T-helper 1 cell treated with Interleukin-12 subunit alpha and Interleukin-12 subunit beta and Interleukin-4 antibody, amounts not matched to agents 30 ng/mL and 1 ng/mL, for 36 hours (primary cell): ENCODE measurements around the gene PCYOX1L. TPM values are rescaled to one million over a fixed set of nuclear protein-coding genes. Genes with fewer than 3 reads are reported as not detected.

Source experiments
- intact Hi-C: fragments of 100-400 bp; cut with micrococcal nuclease; formaldehyde crosslinking; loops from one replicate; pipeline ENCODE4 v1.15.1; 2024
- total RNA-seq: library from RNA; stranded (reverse); gene quantifications from 2 replicates; pipeline ENCODE4 v1.2.3, GENCODE V29; 2022

PCYOX1L gene
- total RNA-seq, 1 donor from 2014 or later = 28.8 TPM

DNA sequence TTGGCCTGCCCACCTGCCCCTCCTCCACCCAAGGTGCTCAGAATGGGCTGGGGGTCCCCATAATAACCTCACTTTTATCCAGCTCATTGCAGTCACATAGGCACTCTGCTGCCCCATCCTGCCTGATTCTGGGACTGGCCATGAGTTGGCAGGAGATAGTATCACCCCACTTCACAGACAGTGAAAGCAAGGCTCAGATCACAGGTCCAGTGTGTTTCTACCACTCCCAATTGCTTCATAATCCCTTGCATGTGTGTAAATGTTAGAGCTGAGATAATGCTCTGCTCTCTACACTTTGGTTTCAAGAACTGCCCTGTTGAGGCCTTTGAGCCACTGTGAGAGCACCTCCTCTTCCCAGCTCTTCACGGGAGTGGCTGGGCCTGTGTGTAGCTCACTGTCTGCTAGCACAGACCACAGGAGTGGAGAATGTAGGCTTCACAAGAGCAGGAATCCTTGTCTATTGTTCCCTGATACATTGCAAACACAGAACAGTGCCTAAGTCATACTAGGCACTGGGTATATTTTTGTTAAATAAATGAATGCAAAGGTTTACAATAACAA, 8.4 kb downstream of the PCYOX1L start:
- intact Hi-C loops = no loop called here

DNA sequence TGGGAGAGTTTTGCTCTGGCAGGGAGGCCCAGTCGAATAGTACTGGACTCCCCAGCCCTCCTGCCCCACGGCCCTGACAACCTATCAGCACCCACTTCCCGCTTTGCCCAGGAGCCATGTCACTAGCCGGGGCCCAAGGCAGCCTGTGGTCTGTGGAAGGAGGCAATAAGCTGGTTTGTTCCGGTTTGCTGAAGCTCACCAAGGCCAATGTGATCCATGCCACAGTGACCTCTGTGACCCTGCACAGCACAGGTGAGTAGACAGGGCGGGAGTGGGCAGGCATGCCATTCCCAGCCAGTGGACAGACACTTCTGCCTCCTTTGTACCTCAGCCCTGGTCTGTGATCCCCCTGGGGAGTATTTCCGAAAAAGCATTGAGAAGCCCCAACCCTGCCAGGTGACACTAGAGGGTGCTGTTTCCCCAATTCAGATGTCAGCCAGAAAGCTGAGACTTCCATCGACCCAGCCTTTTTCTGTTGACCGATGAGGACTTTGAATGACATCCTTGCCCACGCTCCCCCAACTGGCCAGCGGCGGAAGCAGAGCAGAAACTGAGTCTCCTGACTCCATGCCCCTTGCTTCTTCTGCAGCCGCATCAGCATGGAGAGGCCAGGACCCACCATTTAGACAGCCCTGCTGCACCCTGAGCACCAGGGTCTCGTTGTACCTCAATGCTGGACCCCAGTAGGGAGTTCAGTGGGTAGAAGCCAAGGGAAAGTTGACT, 9.6 kb downstream of the PCYOX1L start:
- intact Hi-C loops = loop anchor here (1.0 kb wide), 3 partner anchors 50 to 197 kb away; no protein-coding TSS in a partner anchor

DNA sequence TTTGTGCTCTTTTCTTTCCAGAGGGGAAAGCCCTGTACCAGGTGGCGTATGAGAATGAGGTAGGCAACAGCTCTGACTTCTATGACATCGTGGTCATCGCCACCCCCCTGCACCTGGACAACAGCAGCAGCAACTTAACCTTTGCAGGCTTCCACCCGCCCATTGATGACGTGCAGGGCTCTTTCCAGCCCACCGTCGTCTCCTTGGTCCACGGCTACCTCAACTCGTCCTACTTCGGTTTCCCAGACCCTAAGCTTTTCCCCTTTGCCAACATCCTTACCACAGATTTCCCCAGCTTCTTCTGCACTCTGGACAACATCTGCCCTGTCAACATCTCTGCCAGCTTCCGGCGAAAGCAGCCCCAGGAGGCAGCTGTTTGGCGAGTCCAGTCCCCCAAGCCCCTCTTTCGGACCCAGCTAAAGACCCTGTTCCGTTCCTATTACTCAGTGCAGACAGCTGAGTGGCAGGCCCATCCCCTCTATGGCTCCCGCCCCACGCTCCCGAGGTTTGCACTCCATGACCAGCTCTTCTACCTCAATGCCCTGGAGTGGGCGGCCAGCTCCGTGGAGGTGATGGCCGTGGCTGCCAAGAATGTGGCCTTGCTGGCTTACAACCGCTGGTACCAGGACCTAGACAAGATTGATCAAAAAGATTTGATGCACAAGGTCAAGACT, 10.3 kb downstream of the PCYOX1L start:
- intact Hi-C loops = loop anchor here (1.0 kb wide), 3 partner anchors 51 to 196 kb away; no protein-coding TSS in a partner anchor

DNA sequence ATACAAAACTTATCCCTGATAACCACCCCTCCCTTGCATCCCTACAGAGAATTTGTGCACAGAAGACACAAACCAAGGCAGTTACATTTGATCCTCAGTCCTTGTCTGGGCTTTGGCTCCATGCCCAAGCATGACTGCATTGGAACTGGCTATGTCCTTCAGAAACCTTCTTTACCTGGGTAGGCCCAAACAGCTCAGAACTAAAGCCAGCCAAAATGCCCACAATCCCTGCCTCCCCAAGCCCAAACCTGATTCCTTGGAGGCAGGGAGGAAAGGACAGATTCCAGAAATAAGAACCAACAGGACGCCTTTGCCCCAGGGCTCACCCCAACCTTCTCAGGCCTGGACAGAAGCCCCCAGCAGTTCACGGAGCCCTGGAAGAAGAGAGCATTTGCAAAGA, 13.0 kb downstream of the PCYOX1L start:
- intact Hi-C loops = loop anchor here (1.0 kb wide), 4 partner anchors 54 to 230 kb away; partner anchors contain the start of gene ABLIM3

DNA sequence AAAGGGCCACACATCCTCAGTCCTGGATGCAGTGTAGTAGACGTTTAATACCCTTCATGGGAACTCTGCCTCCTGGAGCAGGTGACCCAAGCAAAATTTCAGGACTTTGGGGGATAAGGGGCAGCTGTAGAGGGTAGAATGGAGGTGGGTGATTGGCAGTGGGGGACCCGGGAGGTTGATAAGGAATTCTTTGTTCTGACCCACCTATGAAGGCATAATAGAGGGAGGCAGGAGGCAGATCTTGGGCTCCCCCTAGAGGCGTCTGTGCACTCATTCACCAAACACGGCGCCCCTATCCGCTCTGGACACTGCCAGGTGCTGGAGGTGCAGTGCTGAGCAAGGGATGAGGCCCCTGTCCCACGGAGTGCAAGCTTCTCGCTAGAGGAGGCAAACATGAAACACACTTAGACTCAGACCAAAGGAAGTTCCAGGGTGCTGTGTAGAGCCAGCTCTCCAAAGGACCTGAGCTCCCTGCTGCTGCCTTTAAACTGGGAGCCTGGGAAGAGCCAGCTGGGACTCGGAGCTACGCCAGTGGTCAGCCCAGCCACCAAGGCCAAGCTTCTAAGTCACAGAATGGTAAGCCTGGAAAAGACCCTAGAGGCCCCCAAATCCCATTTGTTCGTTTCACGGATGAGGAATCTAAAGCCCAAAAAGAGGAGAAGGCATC, 13.6 kb downstream of the PCYOX1L start:
- intact Hi-C loops = loop anchor here (1.0 kb wide), 4 partner anchors 54 to 230 kb away; partner anchors contain the start of gene ABLIM3

DNA sequence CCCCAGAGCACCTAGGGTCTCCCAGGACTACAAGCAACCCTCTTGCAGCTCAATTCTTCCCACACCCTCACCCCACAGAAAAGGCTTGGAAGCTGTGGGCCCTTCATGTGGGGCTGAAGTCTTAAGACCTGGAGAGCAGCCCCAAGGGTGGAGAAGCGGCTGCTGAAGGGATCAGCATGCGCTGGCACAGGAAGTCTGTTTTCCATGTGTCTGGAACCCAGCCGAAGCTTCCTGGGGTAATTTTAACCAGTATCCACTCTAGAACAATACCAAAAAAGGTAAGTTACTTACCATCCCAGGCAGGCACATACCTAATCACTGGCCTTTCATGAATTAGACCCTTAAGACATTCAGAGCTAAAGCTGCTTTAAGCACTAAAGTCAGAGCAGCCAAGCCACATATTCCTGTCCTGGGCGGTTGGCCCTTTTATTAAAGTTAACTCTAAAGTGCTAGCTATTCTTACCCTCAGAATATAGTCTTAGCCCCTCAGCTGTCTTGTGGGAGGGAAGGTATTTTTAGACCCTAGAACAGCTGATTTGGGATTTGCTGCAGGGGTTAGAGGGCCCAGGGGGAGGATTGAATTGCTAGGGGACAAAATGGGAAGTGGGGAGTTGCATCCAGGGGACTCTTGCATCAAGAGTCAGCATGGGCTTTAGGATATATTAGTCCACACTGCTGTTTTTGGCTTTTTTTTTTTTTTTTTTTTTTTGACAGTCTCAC, 14.4 kb downstream of the PCYOX1L start:
- intact Hi-C loops = no loop called here

DNA sequence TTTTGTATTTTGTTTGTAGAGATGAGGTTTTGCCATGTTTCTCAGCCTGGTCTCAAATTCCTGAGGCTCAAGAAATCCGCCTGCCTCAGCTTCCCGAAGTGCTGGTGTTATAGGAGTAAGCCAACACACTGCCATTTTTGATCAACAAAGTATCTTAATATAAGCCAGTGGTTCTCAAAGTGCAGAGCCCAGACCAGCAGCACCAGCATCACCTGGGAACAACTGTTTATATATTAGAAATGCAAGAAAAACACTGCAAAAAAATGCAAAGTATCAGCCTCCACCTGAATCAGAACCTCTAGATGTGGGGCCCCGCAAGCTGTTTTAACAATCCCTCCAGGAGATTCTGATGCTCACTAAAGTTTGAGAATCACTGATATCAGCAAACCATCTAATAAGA, 15.1 kb downstream of the PCYOX1L start:
- intact Hi-C loops = no loop called here

DNA sequence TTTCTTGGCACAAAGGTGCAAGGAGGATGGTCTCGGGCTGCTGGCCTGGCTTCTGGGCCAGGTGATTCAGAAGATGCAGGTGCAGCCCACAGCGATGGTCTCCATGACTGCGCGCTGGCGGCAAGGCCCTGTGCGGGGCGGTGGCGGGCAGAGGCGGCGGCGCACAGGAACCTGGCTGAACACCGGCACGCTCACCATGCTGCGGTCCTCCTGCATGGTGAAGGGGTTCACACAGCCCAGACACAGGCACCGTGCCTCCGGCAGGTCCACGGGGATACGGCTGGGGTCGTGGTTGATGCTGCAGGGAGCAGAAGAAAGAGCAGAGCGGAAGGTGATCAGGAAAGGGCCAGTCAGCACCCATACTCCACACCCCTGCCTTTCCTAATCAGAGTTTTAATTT, 16.5 kb downstream of the PCYOX1L start:
- intact Hi-C loops = no loop called here

DNA sequence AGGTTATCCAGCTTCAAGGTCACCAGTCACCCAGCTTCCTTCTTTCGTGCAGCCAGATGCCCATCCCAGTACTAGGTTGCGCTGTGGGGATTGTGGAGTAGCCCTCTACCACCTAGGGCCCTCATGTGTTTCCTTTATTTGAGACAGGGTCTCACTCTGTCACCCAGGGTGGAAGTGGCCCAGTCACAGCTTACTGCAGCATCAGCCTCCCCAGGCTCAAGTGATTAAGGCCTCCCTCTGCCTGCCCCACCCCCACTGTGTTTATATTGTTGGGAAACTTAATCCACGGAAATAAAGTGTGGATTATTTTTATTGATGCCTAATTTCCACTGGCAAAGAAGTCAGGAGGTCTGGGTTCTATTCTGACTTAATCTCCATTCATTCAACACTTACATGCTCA, 17.0 kb downstream of the PCYOX1L start:
- intact Hi-C loops = no loop called here

DNA sequence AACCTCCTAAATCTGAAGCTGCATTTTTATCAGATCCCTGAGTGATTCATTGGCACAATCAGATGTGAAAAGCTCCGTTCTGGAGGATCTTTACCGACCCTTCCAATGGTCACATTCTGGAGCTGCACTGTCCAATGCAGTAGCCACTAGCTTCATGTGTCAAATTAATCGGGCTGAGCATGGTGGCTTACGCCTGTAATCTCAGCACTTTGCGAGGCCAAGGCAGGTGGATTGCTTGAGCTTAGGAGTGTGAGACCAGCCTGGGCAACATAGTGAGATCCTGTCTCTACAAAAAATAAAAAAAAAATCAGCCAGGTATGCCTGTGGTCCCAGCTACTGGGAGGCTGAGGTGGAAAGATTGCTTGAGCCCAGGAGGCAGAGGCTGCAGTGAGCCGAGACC, 17.6 kb downstream of the PCYOX1L start:
- intact Hi-C loops = no loop called here

DNA sequence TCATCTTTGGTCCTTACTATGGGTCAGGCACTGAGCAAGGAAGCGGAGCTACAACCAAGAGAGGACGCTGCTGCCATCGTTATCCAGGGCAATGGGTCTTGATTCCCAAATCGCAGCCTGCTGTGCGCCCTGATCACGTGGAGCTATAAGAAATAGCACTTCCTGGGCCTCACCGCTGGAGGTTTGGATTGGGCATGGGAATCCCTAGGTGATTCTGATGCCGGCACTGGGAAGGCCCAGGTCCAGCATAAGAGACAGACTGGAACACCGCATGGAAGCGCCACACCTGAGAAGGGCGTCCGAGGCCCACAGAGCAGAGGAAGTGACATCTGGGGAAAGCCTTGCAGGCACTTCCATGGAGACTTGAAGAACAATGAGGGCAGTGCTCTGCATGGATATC, 18.3 kb downstream of the PCYOX1L start:
- intact Hi-C loops = no loop called here

DNA sequence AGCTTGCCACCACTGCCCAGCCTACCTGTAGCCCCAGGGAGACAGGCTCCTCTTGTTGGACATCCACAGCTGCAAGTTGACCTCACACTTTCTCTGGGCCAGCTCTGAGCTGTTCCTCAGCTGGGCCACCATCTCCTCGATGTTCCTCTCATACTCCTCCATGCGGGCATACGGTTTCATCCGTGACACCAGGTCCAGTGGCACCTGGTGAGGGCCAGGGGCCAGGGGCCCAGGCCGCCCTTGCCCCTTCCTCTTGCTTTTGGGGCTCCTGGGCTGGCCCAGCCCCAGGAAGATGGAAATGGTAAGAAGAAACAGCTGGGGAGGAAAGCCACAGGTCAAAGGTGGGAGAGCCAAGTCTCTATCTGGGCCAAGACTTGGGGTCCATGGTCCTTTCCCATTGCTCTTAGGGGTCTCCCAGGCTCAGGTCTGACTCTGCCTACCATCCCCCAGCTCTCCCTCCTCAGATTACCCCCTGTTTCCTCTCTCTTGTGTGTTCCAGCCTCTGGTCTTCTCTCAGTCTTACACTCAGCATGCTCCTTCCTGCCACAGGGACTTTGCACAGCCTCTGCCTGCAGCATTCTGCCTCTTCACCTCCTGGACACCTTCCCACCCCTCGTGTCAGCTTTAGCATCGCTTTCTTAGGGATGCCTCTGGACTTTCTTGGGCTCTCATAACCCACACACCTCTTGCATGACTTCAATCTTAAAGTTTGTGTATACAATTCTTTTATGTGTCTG, 19.0 kb downstream of the PCYOX1L start:
- intact Hi-C loops = no loop called here

DNA sequence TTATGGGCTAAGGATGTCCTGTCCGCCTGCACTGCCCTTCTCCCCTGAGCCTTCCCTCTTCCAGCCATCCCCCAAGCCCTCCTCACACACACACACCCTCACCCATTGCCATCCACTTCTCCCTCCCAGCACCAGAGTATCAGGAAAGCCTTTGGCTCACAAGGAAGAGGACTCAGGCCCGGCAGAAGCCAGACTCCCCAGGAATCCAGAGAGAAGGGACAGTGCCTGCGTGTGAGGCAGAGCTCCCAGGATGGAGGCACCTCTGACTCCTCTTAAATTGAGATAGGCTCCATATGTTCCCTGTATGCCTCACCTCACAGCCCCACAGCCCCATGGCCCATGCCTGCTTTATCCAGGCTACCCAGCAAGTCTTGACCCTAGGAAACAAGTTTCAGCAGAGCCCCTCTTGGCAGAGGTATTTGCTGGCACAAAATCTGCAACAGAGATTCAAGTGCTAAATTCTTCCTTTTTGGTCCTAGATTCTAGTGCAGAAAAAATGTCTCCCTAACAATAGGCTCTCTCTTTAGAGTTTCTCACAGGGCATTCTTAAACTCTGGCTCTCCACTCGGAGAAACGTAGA, 20.5 kb downstream of the PCYOX1L start:
- intact Hi-C loops = no loop called here

DNA sequence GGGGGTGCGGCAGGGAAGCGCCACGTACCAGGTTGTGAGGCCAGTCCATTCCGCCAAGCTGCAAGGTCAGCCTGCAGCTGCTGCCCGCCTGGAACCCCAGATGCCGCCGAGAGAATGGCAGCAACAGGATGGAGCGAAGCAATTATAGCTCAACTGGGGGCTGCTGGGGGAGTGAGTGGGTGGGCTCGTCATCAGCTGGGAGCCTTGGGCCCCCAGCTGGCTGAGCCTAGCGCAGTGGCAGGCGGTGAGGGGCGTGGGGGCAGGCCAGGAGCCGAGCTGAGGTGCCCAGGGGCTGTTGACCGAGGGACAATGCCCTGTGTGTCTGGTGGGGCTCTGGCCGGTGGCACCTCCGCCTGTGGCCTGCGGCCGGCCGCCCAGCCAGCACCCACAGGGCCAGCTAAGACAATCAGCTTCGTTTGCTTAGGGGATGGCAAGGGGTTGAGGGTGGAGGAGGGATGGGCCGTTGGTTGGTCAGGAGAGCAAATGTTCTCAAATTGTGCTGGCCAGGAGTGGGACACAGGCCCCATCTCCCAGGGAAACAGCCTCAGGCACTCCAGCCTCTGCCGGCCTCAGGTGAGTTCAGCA, 21.4 kb downstream of the PCYOX1L start, which contains the start of gene IL17B:
IL17B (minus strand) TSS at position 116 of the 585 bp plus-strand sequence; CDS start at position 49, 67 bp downstream.
- intact Hi-C loops = no loop called here

DNA sequence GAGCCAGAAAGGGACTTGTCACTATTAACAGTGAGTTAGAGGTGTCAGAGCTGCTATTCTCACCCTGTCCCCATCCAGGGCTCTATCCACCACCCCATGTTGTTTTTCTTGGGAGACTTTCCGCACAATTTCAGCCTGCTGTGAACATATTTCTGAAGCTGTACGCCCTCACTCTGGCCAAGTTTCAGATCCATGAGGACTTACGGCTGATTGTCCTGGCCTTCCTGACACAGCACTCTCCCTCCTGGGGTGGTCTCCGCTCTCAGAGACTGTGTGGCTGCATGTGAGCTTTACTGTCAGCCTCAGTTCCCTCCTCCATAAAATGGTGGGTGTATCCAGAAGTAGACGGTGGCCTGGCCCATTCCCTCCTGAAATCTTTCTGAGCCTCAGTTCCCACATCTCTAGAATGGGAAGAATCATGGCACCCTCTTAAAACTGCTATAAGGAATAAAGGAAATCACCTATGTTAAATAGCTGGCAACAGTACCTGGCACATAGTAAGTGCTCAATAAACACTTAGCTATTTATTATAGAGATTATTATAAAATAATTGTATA, 22.1 kb downstream of the PCYOX1L start:
- intact Hi-C loops = no loop called here

DNA sequence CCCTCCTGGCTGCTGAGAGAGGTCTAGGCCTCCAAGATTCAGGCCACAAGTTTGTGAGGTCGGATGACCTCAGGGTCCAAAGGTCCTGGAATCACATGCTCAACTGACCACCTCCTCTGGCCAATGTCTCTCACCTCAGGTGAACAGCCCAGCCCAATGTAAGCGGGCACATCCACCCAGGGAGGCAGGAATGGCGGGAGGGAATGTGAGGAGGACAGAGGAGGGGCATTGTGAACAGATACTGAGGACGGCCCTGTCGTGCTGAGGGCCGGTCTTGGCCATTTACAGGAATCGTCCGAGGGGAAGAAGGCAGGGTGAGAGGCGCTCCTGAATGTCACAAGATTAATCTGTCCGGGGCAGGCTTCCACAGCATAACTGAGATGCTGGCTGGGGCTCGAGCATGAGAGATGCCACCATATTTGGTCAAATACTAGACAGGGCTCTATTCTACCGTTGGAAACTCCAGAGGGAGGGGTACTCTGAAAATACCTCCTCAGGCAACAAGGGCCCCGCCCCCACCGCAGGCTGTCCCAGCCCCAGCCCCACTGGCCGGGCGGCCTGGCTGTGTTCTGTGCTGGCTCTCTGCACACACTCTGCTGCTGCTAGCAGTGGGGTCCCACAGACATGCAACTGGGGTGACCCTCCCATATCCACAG, 22.7 kb downstream of the PCYOX1L start:
- intact Hi-C loops = no loop called here

DNA sequence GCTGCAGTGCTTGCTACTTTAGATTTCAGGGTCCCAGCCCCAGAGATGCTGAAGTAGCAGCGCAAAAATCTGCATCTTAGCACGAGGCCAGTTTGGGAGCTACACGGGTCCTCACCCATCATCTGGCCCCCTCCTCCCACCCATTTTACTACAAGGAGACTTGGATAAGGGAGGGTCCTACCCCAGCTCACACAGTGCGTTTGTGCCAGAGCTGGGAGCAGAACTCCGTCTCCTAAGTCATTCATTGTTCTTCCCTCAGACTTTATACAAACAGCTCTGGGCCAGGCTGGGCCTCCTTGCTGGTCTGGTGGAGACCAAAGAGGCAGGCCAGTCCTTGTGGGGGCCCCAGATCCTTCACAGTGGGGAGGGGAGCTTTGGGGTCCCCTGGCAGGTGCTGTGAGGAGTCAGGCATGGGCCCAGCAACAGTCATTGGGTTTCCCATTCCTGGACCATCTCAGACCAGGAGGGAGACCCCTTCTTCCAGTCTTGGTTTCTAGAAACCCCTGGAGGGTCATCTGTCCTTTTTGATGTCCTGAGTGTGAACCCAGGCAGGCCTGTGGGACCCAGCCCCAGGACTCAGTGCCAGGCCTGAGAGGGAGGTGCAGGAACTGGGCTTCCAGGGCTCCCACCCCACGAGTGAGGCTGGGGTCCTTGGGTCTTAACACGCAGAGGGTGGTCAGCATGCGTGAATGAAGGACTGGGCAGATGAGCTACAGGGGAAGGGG, 23.6 kb downstream of the PCYOX1L start:
- intact Hi-C loops = no loop called here

DNA sequence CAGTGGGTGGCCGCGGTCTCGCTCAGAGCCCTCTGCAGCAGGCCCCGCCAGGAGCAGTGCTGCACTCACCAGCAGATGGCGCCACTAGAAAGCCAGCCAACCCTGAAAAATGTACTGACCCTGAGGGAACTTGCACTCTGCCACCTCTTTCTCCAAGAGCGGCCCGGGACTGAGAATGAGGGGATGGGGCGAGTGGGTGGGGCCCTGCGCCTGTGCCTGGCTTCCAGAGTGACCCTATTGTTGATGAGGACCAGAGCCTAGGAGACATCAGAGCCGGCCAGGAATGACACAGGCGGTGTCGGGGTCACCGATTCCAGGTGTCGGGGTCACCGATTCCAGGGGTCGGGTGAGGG, 24.1 kb downstream of the PCYOX1L start:
- intact Hi-C loops = loop anchor here (1.0 kb wide), 2 partner anchors 52 to 182 kb away; no protein-coding TSS in a partner anchor
